ENCODE results near the gene SNRPD2. TPM values are rescaled to one million over a fixed set of nuclear protein-coding genes. Genes with fewer than 3 reads are reported as not detected.

Gene SNRPD2
- total RNA-seq, 1 donor from 2014 or later: 221 TPM

GRCh38 chr19:45660636-45661035, 31.1 kb downstream of the SNRPD2 start:
- DNase-seq (ENCODE audit: extremely low read depth, low read depth, low spot score): no peak

GRCh38 chr19:45659096-45659729, 32.5 kb downstream of the SNRPD2 start:
- DNase-seq (ENCODE audit: extremely low read depth, low read depth, low spot score): no peak

DNA sequence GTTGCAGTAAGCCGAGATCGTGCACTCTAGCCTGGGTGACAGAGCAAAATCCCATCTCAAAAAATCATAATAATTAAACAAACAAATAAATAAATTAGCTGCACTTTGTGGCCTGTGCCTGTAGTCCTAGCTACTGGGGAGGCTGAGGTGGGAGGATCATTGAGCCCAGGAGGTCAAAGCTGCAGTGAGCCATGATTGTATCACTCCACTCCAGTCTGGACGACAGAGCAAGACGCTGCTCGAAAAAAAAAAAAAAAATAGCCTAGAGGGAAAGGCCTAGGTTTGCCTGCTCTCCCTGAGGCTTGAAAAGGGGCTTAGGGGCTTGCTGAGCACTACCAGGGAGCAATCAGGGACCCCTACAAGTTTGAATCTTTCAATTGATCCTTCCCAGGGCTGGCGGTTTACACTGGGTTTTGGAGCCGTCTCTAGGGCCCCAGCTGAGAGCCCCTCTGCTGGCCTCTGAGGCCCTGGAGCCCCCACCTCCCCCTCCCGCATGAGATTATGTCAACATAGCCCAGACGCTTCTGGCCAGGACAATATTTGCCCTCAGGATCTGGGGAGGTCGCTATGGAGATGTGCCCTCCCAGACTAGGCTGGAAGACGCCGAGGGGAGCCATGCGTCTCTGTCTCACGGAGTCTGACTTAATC, 34.1 kb downstream of the SNRPD2 start:
- DNase-seq (ENCODE audit: extremely low read depth, low read depth, low spot score): no peak

- DNase-seq (ENCODE audit: extremely low read depth, low read depth, low spot score): no peak
These were observed 36.7 kb downstream of the SNRPD2 start for GRCh38 chr19:45655073-45655472.

- no peak for DNase-seq (ENCODE audit: extremely low read depth, low read depth, low spot score)
These were observed 38.1 kb downstream of the SNRPD2 start for GRCh38 chr19:45653634-45654033.

- DNase-seq (ENCODE audit: extremely low read depth, low read depth, low spot score): no peak
These were observed 41.0 kb downstream of the SNRPD2 start for GRCh38 chr19:45650722-45651121.

DNA sequence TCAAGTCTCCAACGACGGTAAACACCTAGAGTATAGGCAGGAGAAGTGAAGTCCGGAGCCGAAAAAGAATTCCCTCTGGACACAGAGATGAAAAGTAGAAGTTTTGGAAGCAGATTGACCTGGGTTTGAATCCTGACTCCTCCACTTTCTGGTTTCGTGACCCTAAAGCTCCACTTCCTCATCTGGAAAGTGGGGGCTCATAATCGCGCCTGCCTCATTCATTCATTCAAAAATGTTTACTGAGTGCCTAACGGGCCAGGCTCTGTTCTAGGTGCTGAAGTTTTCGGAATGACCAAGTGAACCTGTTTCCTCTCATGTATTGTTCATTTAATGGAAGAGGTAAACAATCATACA, 45.4 kb downstream of the SNRPD2 start:
- no peak for DNase-seq (ENCODE audit: extremely low read depth, low read depth, low spot score)

GRCh38 chr19:45645631-45646344, 46.0 kb downstream of the SNRPD2 start:
- DNase-seq (ENCODE audit: extremely low read depth, low read depth, low spot score): peak; percentile 72

- no peak for DNase-seq (ENCODE audit: extremely low read depth, low read depth, low spot score)
These were observed 46.6 kb downstream of the SNRPD2 start for GRCh38 chr19:45645068-45645630.

- DNase-seq (ENCODE audit: extremely low read depth, low read depth, low spot score): no peak
These were observed 47.6 kb downstream of the SNRPD2 start for GRCh38 chr19:45643927-45644771.

GRCh38 chr19:45643024-45643926, 48.5 kb downstream of the SNRPD2 start:
- DNase-seq (ENCODE audit: extremely low read depth, low read depth, low spot score): no peak

DNA sequence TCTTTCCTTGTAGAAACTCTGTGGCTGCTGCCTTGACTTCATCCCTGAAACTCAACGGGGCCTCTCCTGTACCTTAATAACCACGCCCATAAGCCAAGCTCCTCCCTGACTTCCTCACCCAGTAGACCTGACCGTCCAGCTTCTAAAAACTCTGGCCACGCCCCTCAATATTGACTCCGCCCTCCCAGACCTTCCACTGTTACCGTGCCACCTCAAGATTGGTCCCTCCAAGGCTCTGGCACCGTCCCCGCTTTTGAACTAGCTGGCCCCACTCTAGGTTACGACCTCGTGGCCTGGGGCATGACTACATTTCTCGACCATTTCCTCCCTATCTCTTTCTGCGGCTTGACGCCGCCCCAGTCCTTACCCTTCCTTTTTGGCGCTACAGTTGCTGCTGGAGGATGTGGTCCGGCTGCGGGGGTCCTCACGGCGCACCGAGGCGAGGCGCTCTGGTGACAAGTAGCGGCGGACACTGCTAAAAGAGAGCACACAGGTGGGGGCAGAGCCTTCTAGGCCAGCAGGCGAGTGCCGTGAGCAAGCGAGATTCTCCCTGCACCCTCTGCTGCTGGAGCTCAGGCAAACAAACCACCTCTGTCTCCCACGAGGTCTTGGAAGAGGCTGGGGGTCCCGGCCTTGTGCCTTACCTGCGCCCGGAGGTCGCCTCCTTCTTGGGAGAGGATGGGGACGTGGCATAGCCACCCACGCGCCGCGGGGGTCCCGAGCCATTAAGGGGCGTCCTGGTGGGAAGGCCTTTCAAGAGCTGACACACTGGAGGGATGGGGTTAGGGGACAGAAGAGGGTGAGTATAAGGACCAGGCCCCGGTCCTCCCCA, 50.3 kb downstream of the SNRPD2 start:
- no peak for DNase-seq (ENCODE audit: extremely low read depth, low read depth, low spot score)

- DNase-seq (ENCODE audit: extremely low read depth, low read depth, low spot score): no peak
These were observed 50.9 kb downstream of the SNRPD2 start for GRCh38 chr19:45640849-45641273.

DNA sequence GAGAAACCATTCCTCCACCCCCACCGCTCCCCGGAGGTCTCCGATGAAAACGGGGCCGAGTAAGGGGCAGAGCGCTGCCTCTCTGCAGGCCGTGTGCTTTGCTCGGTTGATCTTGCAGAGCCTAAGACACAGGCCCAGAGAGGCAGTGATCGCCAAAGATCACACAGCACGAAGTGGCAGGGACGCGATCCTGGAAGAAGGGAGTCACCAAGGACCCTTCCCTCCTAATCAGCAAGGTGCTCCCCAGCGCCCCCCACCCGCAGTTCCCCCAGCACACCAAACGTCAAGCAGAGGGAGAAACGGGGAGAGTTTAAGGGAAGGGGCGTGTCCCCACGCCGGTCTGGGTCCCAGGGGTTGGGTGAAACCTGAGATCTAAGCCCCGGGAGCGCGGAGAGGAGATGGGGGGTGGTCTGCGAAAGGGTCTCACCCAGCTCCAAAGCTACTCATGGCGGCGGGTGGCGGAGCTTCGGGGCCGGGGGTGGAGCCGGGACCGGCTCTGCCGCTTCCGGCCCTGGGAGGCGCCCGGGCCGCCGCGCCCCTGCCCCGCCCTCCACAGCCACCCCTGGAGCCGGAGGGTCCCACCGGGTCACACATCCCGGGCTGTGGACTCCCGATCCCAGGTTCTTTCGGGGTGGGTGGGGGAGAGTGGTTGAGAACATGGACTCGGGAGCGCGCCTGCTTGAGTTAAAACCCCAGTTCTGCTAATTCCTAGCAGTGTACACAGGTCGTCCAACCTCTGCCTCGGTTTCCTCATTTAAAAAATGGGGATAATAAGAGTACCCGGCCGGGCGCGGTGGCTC, 52.6 kb downstream of the SNRPD2 start, which contains the start of gene EML2:
TSS of gene EML2 (minus strand) at position 468 of the 800 bp plus-strand sequence. CDS start at position 447, 21 bp downstream.
- DNase-seq (ENCODE audit: extremely low read depth, low read depth, low spot score): no peak

GRCh38 chr19:45637890-45638667, 53.7 kb downstream of the SNRPD2 start:
- no peak for DNase-seq (ENCODE audit: extremely low read depth, low read depth, low spot score)

Measured in glomerular endothelial cell (primary cell).